Hepatocyte (in vitro differentiated cells): ENCODE measurements around the gene RPL41.

Experiments used
- EZH2 ChIP-seq: fragments of 200-600 bp; sonication (generic); IDR thresholded peaks from 2 replicates; pipeline ENCODE4 v1.6.1; 2016; ENCODE audit warnings: antibody characterized with exemption, mild to moderate bottlenecking, borderline replicate concordance
- TF ChIP-seq, protein P1 (sequence below): fragments of 200-600 bp; sonication (generic); IDR thresholded peaks from 2 replicates; pipeline ENCODE4 v1.5.1; 2016; ENCODE audit warnings: antibody characterized with exemption, mild to moderate bottlenecking; ENCODE audit not compliant: poor library complexity

- TF ChIP-seq, protein P1, sequence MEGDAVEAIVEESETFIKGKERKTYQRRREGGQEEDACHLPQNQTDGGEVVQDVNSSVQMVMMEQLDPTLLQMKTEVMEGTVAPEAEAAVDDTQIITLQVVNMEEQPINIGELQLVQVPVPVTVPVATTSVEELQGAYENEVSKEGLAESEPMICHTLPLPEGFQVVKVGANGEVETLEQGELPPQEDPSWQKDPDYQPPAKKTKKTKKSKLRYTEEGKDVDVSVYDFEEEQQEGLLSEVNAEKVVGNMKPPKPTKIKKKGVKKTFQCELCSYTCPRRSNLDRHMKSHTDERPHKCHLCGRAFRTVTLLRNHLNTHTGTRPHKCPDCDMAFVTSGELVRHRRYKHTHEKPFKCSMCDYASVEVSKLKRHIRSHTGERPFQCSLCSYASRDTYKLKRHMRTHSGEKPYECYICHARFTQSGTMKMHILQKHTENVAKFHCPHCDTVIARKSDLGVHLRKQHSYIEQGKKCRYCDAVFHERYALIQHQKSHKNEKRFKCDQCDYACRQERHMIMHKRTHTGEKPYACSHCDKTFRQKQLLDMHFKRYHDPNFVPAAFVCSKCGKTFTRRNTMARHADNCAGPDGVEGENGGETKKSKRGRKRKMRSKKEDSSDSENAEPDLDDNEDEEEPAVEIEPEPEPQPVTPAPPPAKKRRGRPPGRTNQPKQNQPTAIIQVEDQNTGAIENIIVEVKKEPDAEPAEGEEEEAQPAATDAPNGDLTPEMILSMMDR, result no peak
- no peak for TF ChIP-seq EZH2
These were observed 12.7 kb upstream of the RPL41 start for GRCh38 chr12:56103823-56104108.
